GM21717 (cell line): ENCODE measurements around the gene NFYA.

Experiments used
- ATAC-seq: cut with Tn5 transposase; IDR thresholded peaks from one replicate; pipeline ENCODE4 v1.9.1; 2021; ENCODE audit warnings: mild to moderate bottlenecking, moderate library complexity; ENCODE audit not compliant: unreplicated experiment

NFYA gene

DNA sequence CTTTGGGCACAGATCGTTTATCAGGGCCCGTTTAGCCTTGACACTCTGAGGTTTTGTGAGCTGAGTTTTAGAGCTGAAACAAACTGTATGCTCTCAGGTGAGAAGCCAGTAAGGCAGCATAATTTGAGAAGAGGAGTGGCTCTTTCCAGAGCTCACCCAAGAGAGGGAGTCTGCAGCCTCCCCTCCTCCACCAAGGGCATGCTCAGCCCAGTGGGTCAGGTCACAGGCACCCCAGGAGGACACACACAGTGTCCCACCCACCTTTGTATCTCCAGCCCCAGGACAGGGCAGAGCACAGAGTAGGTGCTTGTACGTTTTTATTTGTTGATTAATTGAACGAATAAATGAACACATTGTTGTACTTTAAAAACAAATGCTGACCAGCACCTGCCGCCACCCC is 27.1 kb upstream of the NFYA start:
- no peak for ATAC-seq

DNA sequence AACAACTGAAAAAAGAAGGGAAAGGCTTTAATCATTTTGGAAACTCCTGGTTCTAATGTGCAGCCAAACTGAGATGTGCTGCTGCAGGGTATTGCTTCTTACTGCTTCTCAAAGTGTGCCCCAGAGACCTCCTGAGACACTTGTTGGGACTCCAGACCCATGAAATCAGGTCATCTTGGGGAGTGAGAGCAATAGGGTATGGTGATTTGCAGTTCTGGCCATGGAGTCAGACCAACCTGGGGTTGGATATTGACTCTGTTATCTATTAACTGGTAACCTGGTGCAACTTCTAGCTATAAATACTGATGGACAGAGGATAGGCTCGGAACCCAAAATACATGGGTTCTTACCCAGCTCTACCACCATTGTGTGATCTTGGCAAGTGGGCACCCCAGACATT is 26.7 kb upstream of the NFYA start:
- ATAC-seq: no peak

- ATAC-seq: no peak
Observed at GRCh38 chr6:41047306-41047705, 25.5 kb upstream of the NFYA start.

- no peak for ATAC-seq
Observed at GRCh38 chr6:41047745-41048732, 24.7 kb upstream of the NFYA start.

- no peak for ATAC-seq
Observed at GRCh38 chr6:41049521-41049920, 23.3 kb upstream of the NFYA start.

DNA sequence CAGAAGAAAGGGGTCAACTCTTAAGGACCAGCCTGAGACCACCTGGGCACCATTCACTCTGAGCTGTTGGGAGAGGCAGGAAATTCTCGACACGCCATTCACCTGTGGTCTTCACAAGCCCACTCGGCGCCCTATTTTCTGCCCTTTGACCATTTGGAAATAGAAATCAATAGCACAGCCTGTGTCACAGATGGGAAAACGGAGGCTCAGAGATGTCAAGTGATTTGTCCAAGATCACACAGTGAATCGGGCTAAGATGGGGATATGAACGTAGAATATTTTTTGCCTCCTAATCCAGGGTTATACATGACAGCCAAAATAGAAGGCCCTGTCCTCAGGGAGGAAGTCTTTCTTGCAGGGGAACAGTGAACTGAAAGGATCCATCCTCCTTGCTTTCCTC is 22.8 kb upstream of the NFYA start:
- ATAC-seq: no peak

DNA sequence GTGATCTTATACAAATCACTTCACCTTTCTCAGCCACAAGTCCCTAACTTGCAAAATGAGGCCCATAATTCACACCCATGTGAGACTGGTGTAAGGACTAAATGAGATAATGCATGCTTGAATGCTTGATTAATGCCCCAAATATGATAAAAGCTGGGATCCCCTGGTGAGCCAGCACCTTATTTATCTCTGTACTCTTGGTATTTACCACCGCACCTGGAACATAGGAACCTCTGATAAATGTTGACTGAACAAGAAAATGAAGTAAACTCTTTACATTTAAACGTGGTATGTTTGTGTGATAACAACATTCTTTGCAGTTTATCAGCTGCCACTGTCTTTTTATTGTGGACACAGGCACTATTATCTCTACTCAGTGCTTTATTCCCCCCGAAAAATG is 22.2 kb upstream of the NFYA start:
- no peak for ATAC-seq

- no peak for ATAC-seq
Observed at GRCh38 chr6:41051873-41052272, 20.9 kb upstream of the NFYA start.

DNA sequence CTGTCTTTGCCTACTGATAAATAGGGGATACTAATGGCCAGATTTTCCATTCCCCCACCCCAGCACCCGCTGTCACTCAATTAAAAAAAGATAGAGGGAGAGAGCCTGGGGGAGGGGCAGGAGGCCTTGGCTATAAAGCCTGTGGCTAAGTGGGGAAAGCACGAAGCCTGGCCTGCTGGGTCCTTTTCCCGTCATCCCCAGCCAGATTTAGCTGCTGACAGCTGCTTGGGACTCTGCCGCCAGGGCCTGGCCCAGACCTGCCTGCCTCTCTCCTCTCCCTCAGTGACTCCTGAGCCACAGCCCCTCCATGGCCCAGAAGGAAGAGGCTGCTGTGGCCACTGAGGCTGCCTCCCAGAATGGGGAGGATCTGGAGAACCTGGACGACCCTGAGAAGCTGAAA is 19.7 kb upstream of the NFYA start, which contains the start of gene APOBEC2:
Gene APOBEC2 (plus strand): TSS at position 162 of the 400 bp plus-strand sequence. CDS start 146 bp downstream, at position 308.
- no peak for ATAC-seq

GRCh38 chr6:41054511-41054910 is 18.3 kb upstream of the NFYA start:
- ATAC-seq: no peak

DNA sequence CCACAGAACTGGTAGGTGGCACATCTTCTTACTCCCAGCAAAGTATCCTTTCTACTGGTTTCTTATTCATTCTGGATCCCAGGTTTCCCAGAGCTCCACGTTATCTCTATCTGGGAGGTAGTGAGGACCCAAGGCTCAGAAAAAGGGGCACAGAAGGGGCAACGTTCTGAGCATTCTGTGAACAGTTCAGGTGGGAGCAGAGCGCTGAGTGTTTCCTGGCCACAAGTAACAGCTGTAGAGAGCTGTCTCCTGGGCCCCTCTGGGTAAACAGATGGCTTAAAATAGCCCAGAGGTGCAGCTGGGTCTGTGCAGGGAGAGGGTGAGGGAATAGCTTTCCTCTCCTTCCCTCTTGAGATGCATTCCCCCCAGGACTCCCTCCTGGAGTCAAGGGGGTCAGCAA is 17.6 kb upstream of the NFYA start:
- ATAC-seq: no peak

- no peak for ATAC-seq
Observed at GRCh38 chr6:41056768-41057490, 15.8 kb upstream of the NFYA start.

DNA sequence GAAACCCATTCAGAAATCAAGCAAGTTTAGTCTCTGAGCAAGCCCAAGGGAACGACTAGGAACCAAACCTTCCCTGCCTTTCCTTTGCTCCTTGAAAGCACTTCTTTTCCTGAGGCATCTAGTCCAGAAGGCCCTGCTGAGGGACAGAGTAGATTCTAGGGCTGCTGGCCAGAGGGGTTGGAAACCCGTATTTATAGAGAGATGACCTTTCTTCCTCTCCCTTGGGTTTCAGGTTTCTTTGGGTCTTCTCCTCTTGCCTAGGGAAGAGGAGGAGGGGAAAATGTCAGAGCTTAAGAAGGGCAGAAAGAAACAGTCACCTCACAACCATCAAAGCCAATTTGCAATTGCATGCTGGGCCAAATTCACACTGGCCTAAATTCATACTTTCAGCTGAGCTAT is 14.0 kb upstream of the NFYA start:
- no peak for ATAC-seq

- no peak for ATAC-seq
Observed at GRCh38 chr6:41059556-41059955, 13.2 kb upstream of the NFYA start.

GRCh38 chr6:41061196-41061726 is 11.5 kb upstream of the NFYA start:
- ATAC-seq: no peak

DNA sequence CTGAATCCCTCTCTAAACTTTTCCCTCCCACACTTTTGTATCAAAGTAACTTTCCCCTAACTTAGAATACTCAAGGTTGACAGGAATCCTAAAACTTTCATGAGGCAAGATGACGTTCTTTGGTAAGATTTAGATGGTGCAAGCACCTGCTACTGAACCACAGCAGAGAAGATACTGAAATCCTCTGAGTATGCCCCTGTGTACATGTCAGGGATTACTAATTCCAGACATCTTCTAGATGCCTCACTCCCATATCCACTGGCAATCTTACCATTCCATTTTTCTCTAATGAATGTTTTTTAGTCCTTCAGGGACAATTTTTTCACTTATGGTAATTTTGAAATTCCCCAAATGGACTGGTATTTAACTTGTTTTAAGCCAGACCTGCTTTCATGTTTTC is 10.7 kb upstream of the NFYA start:
- ATAC-seq: no peak

DNA sequence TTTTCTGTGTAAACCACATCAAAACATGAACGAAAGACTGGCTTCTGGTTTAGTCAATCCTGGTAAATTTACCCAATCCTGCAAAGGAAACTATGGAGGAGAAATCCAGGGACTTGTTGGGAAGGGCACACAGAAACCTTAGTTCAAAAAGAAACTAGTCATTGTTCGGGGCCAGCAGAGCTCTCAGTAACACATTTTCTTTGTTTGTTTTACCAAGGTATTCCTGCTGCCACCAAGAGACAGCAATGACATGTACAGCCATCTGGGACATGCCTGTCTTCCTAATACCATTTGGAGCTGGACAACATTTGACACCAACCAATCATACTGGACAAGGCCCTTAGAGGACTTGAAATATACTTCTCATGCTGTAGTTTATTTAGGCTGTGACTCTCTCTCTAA is 8.9 kb upstream of the NFYA start:
- no peak for ATAC-seq

DNA sequence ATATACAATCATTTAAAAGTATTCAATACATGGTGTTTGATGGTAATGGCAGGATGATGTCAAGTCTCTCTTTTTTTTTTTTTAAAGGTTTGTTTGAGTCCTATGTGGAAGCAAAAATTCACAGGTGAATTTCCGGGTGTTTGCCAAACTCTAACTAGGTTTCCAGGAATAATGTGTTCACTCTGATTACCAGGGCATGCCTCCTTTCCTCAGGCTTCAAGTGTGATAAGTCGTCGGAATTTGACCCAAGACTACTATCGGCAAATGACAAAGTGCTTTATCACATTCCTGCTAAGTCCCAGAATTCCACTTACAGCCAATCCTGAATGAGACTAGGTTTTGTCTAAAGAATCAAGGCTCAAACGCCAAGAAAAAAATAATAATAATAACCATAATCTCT is 7.9 kb upstream of the NFYA start:
- ATAC-seq: no peak

DNA sequence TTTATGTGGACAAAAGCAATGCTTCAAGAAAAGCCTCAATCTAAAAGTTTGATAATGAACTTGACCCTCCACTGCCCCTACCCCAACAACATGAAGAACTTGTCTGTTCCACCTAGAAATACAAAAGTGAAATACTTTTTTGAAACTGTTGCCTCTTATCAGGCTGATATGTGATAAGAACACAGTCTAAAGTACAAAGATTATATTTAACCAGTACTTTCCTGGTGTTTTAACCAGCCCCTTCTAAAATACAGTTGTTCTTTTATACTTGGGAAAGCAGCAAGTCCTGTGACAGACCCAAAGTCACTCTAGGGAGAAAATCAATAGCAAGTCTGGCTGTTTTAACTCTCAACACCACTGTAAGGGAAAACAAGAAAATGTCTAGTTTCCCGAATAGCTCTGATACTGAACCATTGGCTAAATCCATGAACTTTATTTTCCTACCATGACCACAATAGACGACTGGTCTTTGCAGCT is 7.2 kb upstream of the NFYA start:
- no peak for ATAC-seq

GRCh38 chr6:41066867-41067304 is 5.9 kb upstream of the NFYA start:
- no peak for ATAC-seq

- no peak for ATAC-seq
Observed at GRCh38 chr6:41071501-41071922, 1.3 kb upstream of the NFYA start.
